Liver (tissue), 9 donors: ENCODE results near the gene LIPI. TPM values are rescaled to one million over a fixed set of nuclear protein-coding genes. Genes with fewer than 3 reads are reported as not detected.

Experiments
- DNase-seq: peaks from one replicate; pipeline ENCODE4 v3.0.0-alpha.2; 2017; ENCODE audit warnings: low spot score
- H3K27ac ChIP-seq, 2 donors: one replicate each; pipeline ENCODE4 v1.7.0; 2013; ENCODE audit warnings: inconsistent platforms in 2 of 2, low read length in 2 of 2, control low read depth in 1 of 2, low read depth in 1 of 2, mild to moderate bottlenecking in 1 of 2
- H3K27me3 ChIP-seq, 4 donors: one replicate each; pipeline versions ENCODE4 v1.6.1 to v1.7.0; 2013; ENCODE audit warnings: low read length in 3 of 4, inconsistent platforms in 1 of 4, mild to moderate bottlenecking in 1 of 4, moderate library complexity in 1 of 4; ENCODE audit not compliant: control insufficient read depth in 4 of 4, insufficient read depth in 4 of 4
- H3K36me3 ChIP-seq, 4 donors: one replicate each; pipeline versions ENCODE4 v1.6.1 to v1.7.0; 2013; ENCODE audit warnings: low read length in 3 of 4, mild to moderate bottlenecking in 3 of 4, low read depth in 1 of 4, moderate library complexity in 1 of 4; ENCODE audit not compliant: control insufficient read depth in 4 of 4, insufficient read depth in 3 of 4
- H3K4me1 ChIP-seq, 4 donors: one replicate each; pipeline versions ENCODE4 v1.6.1 to v1.7.0; 2013; ENCODE audit warnings: low read length in 3 of 4, mild to moderate bottlenecking in 3 of 4, moderate library complexity in 1 of 4; ENCODE audit not compliant: control insufficient read depth in 4 of 4, insufficient read depth in 4 of 4
- H3K4me3 ChIP-seq, 3 donors: one replicate each; pipeline versions ENCODE4 v1.6.1 to v1.7.0; 2013; ENCODE audit warnings: low read length in 3 of 3, control low read depth in 1 of 3, low read depth in 1 of 3, mild to moderate bottlenecking in 1 of 3
- H3K9ac ChIP-seq, 2 donors: one replicate each; pipeline ENCODE4 v1.7.0; 2013; ENCODE audit warnings: low read length in 2 of 2, mild to moderate bottlenecking in 2 of 2, moderate library complexity in 2 of 2, control low read depth in 1 of 2, low read depth in 1 of 2
- H3K9me3 ChIP-seq, 4 donors: one replicate each; pipeline versions ENCODE4 v1.6.1 to v1.7.0; 2013; ENCODE audit warnings: low read length in 3 of 4; ENCODE audit not compliant: control insufficient read depth in 4 of 4
- EGR1 ChIP-seq, 2 donors: IDR thresholded peaks; 2 replicates each; pipeline ENCODE4 v1.6.1; 2016 to 2018; ENCODE audit warnings: antibody characterized with exemption in 2 of 2, low read depth in 2 of 2
- FOXA2 ChIP-seq: IDR thresholded peaks from 2 replicates; pipeline ENCODE4 v1.6.1; 2016; ENCODE audit warnings: antibody characterized with exemption
- GABPA ChIP-seq, 2 donors: IDR thresholded peaks in 1 of 2; conservative IDR thresholded peaks in 1 of 2; 2 replicates each; pipeline ENCODE4 v1.6.1; 2016; ENCODE audit warnings: antibody characterized with exemption in 2 of 2, mild to moderate bottlenecking in 1 of 2, moderate library complexity in 1 of 2
- HNF4A ChIP-seq, 2 donors: conservative IDR thresholded peaks; 2 replicates each; pipeline ENCODE4 v1.6.1; 2016; ENCODE audit warnings: antibody characterized with exemption in 2 of 2, mild to moderate bottlenecking in 2 of 2
- HNF4G ChIP-seq: IDR thresholded peaks from 2 replicates; pipeline ENCODE4 v1.6.1; 2016; ENCODE audit warnings: antibody characterized with exemption
- JUND ChIP-seq, 2 donors: IDR thresholded peaks; 2 replicates each; pipeline ENCODE4 v1.6.1; 2016; ENCODE audit warnings: antibody characterized with exemption in 2 of 2
- NR2F2 ChIP-seq: IDR thresholded peaks from 2 replicates; pipeline ENCODE4 v1.6.1; 2016; ENCODE audit warnings: antibody characterized with exemption
- RXRA ChIP-seq, 2 donors: IDR thresholded peaks; 2 replicates each; pipeline ENCODE4 v1.6.1; 2017 to 2018; ENCODE audit warnings: antibody characterized with exemption in 2 of 2, mild to moderate bottlenecking in 1 of 2
- SP1 ChIP-seq: IDR thresholded peaks from 2 replicates; pipeline ENCODE4 v1.6.1; 2018; ENCODE audit warnings: antibody characterized with exemption, mild to moderate bottlenecking
- TAF1 ChIP-seq: conservative IDR thresholded peaks from 2 replicates; pipeline ENCODE4 v1.6.1; 2016; ENCODE audit warnings: antibody characterized with exemption, mild to moderate bottlenecking
- YY1 ChIP-seq: IDR thresholded peaks from 2 replicates; pipeline ENCODE4 v1.6.1; 2016; ENCODE audit warnings: antibody characterized with exemption, mild to moderate bottlenecking
- WGBS: extraction: QIAGEN DNeasy Blood & Tissue Kit; methylation state at CpG from one replicate; pipeline ENCODE4 v1.1.7; 2013; 5-methylcytosine and 5-hydroxymethylcytosine counted together
- polyA plus RNA-seq, 2 donors: library from polyadenylated mRNA; stranded (reverse) in 1 of 2; unstranded in 1 of 2; fragments of 200-250 nt in 1 of 2; fragments of >200 nt in 1 of 2; fragmentation: Nextera tagmentation in 1 of 2; extraction: Ambion mirVana in 1 of 2; gene quantifications; one replicate each; pipeline versions ENCODE4 v1.2.1 to v1.2.3, GENCODE V29; 2013 to 2015
- total RNA-seq, 2 donors: library from RNA; depleted of rRNA; stranded (reverse); fragments of >200 nt; gene quantifications; one replicate each; pipeline ENCODE4 v1.2.3, GENCODE V29; 2014
- TF ChIP-seq, protein P1 (sequence below): IDR thresholded peaks from 2 replicates; pipeline ENCODE4 v1.6.1; 2016; ENCODE audit warnings: antibody characterized with exemption
- TF ChIP-seq, protein P2 (sequence below): fragments of 150-350 bp; IDR thresholded peaks from 2 replicates; pipeline ENCODE4 v1.5.1; 2017; ENCODE audit warnings: improper control_type of control experiment, low read depth, low read length; ENCODE audit not compliant: missing input control
- TF ChIP-seq, protein P3 (sequence below): IDR thresholded peaks from 2 replicates; pipeline ENCODE4 v1.6.1; 2016; ENCODE audit warnings: antibody characterized with exemption
- TF ChIP-seq, protein P4 (sequence below): IDR thresholded peaks from 2 replicates; pipeline ENCODE4 v1.6.1; 2016; ENCODE audit warnings: antibody characterized with exemption, mild to moderate bottlenecking
- donor health status: healthy.
- donor health status: healthy.
- donor health status: healthy.
- donor health status: healthy.
- donor health status: healthy.

The LIPI gene
- total and polyA plus RNA-seq, 4 donors = not detected

DNA sequence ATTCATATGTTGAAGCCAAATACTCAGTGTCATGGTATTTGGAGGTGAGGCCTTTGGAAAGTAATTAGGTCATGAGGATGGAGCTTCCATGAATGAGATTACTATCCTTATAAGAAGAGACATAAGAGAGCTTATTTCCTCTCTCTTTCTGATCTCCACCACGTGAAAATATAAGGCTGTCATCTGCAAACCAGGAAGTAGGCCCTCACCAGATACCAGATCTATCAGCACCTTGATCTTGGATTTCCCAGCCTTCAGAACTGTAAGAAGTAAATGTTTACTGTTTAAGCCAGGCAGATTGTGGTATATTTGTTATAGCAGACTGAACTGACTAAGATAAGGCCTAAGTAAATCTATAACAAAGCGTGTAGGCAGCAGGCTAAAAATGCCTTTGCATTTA lies 30.5 kb upstream of the LIPI start (continued):
- TF ChIP-seq GABPA (IDR thresholded peaks at IDR 0.05 in 1 of 2, conservative IDR thresholded peaks at IDR 0.05 in 1 of 2) (no peak), SP1 (no peak), HNF4G (no peak), EGR1 (IDR thresholded peaks at IDR 0.05; ENCODE audit: low read depth in 2 of 2) (no peak), JUND (IDR thresholded peaks at IDR 0.05) (no peak), TAF1 (no peak)
- TF ChIP-seq, protein P1, sequence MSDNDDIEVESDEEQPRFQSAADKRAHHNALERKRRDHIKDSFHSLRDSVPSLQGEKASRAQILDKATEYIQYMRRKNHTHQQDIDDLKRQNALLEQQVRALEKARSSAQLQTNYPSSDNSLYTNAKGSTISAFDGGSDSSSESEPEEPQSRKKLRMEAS = no peak

DNA sequence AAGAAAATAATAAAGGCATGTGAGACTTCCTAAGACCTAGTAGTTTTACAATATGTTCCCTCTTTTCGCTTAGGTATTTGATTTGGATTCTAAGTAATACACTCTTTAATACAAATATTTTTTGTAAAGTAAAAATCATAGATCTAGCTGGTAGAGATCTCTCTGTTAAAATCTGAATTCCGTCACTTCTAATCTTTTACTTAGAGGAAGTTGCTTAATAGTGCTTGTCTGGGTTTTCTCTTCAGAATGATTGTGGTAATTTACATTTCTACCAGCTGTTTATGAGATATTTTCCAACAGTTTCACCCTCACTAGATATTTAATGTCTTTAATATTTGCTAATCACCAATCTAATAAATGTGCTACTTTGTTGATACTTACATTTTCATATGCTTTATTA lies 28.5 kb upstream of the LIPI start:
- Histone ChIP-seq H3K9ac (no peak overlapping the region), H3K27me3 (peaks cover 0 to 5% (median 2%) of the 10 kb centered on the region in 4 donors), H3K36me3 (no peaks in the 10 kb centered on the region), H3K4me3 (no peak overlapping the region), H3K9me3 (peaks cover 0 to 2% (median 0%) of the 10 kb centered on the region in 4 donors), H3K4me1 (no peaks in the 10 kb centered on the region), H3K27ac (no peak overlapping the region)
- no peak for DNase-seq
- WGBS = 75% methylated on average over 2 of the region's 2 CpGs
- TF ChIP-seq YY1 (no peak), HNF4A (conservative IDR thresholded peaks at IDR 0.05) (no peak), TAF1 (no peak)
- TF ChIP-seq, protein P2, sequence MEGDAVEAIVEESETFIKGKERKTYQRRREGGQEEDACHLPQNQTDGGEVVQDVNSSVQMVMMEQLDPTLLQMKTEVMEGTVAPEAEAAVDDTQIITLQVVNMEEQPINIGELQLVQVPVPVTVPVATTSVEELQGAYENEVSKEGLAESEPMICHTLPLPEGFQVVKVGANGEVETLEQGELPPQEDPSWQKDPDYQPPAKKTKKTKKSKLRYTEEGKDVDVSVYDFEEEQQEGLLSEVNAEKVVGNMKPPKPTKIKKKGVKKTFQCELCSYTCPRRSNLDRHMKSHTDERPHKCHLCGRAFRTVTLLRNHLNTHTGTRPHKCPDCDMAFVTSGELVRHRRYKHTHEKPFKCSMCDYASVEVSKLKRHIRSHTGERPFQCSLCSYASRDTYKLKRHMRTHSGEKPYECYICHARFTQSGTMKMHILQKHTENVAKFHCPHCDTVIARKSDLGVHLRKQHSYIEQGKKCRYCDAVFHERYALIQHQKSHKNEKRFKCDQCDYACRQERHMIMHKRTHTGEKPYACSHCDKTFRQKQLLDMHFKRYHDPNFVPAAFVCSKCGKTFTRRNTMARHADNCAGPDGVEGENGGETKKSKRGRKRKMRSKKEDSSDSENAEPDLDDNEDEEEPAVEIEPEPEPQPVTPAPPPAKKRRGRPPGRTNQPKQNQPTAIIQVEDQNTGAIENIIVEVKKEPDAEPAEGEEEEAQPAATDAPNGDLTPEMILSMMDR = no peak

DNA sequence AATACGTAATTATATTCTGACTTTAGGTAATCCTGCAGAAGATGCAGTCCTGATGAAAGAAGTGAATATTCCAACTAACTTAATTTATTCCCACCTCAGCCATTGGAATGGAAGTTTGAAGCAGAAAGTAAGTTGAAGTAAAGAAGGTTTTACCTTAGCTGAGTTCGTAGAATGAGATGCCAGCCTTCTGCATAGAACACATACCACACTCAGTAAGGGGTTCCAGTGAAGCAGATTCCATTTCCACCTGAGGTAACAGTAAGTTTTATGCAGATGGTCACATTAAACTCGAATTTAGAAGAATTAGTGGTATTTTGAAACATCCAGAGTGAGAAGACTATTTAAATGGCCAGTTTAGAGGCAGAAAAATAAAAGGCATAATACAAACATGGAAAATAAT lies 25.4 kb upstream of the LIPI start:
- Histone ChIP-seq H3K4me3 (no peak overlapping the region), H3K36me3 (no peaks in the 10 kb centered on the region), H3K27ac (no peak overlapping the region), H3K4me1 (no peaks in the 10 kb centered on the region), H3K9ac (no peak overlapping the region), H3K9me3 (peaks cover 0 to 2% (median 0%) of the 10 kb centered on the region in 4 donors), H3K27me3 (peaks cover 0 to 5% (median 2%) of the 10 kb centered on the region in 4 donors)
- WGBS = 41% methylated on average over 3 of the region's 3 CpGs
- TF ChIP-seq, protein P3, sequence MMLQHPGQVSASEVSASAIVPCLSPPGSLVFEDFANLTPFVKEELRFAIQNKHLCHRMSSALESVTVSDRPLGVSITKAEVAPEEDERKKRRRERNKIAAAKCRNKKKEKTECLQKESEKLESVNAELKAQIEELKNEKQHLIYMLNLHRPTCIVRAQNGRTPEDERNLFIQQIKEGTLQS = no peak
- TF ChIP-seq HNF4G = no peak
- no peak for TF ChIP-seq TAF1
- no peak for TF ChIP-seq NR2F2
- no peak for DNase-seq

DNA sequence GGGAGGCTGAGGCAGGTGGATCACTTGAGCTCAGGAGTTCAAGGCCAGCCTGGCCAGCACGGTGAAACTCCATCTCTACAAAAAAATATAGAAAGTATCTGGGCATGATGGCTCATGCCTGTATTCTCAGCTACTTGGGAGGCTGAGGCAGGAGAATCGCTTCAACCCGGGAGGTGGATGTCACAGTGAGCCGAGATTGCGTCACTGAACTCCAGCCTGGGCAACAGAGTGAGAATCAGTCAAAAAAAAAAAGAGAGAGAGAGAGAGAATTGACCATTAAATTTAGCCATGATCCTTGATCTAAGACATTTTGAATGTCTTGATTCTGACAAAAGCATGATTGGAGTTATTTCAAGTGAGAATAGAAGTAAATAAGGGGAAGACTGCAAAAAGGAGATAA lies 24.3 kb upstream of the LIPI start:
- TF ChIP-seq EGR1 (IDR thresholded peaks at IDR 0.05; ENCODE audit: low read depth in 2 of 2) = no peak
- no peak for TF ChIP-seq FOXA2
- TF ChIP-seq RXRA (IDR thresholded peaks at IDR 0.05) = no peak
- TF ChIP-seq, protein P4, sequence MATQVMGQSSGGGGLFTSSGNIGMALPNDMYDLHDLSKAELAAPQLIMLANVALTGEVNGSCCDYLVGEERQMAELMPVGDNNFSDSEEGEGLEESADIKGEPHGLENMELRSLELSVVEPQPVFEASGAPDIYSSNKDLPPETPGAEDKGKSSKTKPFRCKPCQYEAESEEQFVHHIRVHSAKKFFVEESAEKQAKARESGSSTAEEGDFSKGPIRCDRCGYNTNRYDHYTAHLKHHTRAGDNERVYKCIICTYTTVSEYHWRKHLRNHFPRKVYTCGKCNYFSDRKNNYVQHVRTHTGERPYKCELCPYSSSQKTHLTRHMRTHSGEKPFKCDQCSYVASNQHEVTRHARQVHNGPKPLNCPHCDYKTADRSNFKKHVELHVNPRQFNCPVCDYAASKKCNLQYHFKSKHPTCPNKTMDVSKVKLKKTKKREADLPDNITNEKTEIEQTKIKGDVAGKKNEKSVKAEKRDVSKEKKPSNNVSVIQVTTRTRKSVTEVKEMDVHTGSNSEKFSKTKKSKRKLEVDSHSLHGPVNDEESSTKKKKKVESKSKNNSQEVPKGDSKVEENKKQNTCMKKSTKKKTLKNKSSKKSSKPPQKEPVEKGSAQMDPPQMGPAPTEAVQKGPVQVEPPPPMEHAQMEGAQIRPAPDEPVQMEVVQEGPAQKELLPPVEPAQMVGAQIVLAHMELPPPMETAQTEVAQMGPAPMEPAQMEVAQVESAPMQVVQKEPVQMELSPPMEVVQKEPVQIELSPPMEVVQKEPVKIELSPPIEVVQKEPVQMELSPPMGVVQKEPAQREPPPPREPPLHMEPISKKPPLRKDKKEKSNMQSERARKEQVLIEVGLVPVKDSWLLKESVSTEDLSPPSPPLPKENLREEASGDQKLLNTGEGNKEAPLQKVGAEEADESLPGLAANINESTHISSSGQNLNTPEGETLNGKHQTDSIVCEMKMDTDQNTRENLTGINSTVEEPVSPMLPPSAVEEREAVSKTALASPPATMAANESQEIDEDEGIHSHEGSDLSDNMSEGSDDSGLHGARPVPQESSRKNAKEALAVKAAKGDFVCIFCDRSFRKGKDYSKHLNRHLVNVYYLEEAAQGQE = no peak
- TF ChIP-seq, protein P3 = no peak
- no peak overlapping the region for H3K27ac ChIP-seq
- H3K9ac ChIP-seq = no peak overlapping the region
- WGBS = 76% methylated on average over 5 of the region's 5 CpGs
- H3K27me3 ChIP-seq = peaks cover 0 to 5% (median 2%) of the 10 kb centered on the region in 4 donors
- H3K4me3 ChIP-seq = no peak overlapping the region
- no peak for DNase-seq
- H3K36me3 ChIP-seq = no peaks in the 10 kb centered on the region
- peaks cover 0 to 2% (median under 1%) of the 10 kb centered on the region in 4 donors for H3K9me3 ChIP-seq
- no peaks in the 10 kb centered on the region for H3K4me1 ChIP-seq
